Esophagus (tissue), 2 donors: Measurements from ENCODE around the gene TMEM50B. TPM values are rescaled to one million over a fixed set of nuclear protein-coding genes. Genes with fewer than 3 reads are reported as not detected.
A peak's percentile ranks its signal among the peaks of the same experiment; 100 is the strongest.
"Not testable (repeated sequence)": the region's sequence is repeated elsewhere in the genome, so short reads cannot be mapped to it uniquely, and the experiment has no call there.

Experiments used
- H3K27ac ChIP-seq, 2 donors: one replicate each; pipeline ENCODE4 v1.5.1; 2013; ENCODE audit warnings: low read depth in 2 of 2, mild to moderate bottlenecking in 2 of 2, inconsistent platforms in 1 of 2, low read length in 1 of 2, moderate library complexity in 1 of 2
- H3K27me3 ChIP-seq, 2 donors: one replicate each; pipeline ENCODE4 v1.6.1; 2013; ENCODE audit warnings: low read length in 2 of 2, control low read depth in 1 of 2, mild to moderate bottlenecking in 1 of 2; ENCODE audit not compliant: insufficient read depth in 2 of 2, control insufficient read depth in 1 of 2
- H3K36me3 ChIP-seq, 2 donors: one replicate each; pipeline ENCODE4 v1.6.1; 2013; ENCODE audit warnings: low read length in 1 of 2; ENCODE audit not compliant: control insufficient read depth in 2 of 2, insufficient read depth in 2 of 2
- H3K4me1 ChIP-seq, 2 donors: one replicate each; pipeline ENCODE4 v1.6.1; 2013; ENCODE audit warnings: low read length in 1 of 2; ENCODE audit not compliant: control insufficient read depth in 2 of 2, insufficient read depth in 2 of 2
- H3K4me3 ChIP-seq, 2 donors: one replicate each; pipeline ENCODE4 v1.5.1; 2013; ENCODE audit warnings: low read length in 2 of 2, mild to moderate bottlenecking in 2 of 2, low read depth in 1 of 2, moderate library complexity in 1 of 2
- H3K9me3 ChIP-seq, 2 donors: one replicate each; pipeline ENCODE4 v1.6.1; 2013; ENCODE audit warnings: mild to moderate bottlenecking in 2 of 2, low read depth in 1 of 2, low read length in 1 of 2, moderate library complexity in 1 of 2; ENCODE audit not compliant: control insufficient read depth in 2 of 2, insufficient read depth in 1 of 2
- WGBS, 2 donors: extraction: QIAGEN DNeasy Blood & Tissue Kit; methylation state at CpG; one replicate each; pipeline ENCODE4 v1.1.7; 2013; 5-methylcytosine and 5-hydroxymethylcytosine counted together
- polyA plus RNA-seq, 2 donors: library from polyadenylated mRNA; stranded (reverse); fragments of 200-250 nt; gene quantifications; one replicate each; pipeline ENCODE4 v1.2.3, GENCODE V29; 2013
- donor health status: healthy with polysubstance abuse.
- donor health status: Bipolar disorder and iron deficiency.

TMEM50B gene
- 10 to 100 TPM; 20.3 to 27.4 TPM for polyA plus RNA-seq

GRCh38 chr21:33479679-33480480 is at the start of gene TMEM50B:
Gene TMEM50B (minus strand): TSS chr21:33479974. CDS start chr21:33468885, 11,089 bp downstream.
- H3K27me3 ChIP-seq = no peaks in the 10 kb centered on the region
- H3K36me3 ChIP-seq = no peaks in the 10 kb centered on the region
- H3K4me3 ChIP-seq = peak within 1 kb of the TSS; percentile 89 to 93
- WGBS, 2 donors = 0 to 1% methylated on average over 82 to 93 of the region's 93 CpGs
- peaks cover 2 to 3% of the 10 kb centered on the region in 2 donors for H3K4me1 ChIP-seq
- peaks cover 0 to 2% of the 10 kb centered on the region in 2 donors for H3K9me3 ChIP-seq
- H3K27ac ChIP-seq = peak within 1 kb of the TSS; percentile 96 to 98

- H3K4me3 ChIP-seq = no peak overlapping the region
- H3K36me3 ChIP-seq = peaks cover 8 to 11% of the 10 kb centered on the region in 2 donors
- 75 to 85% methylated on average over 1 of the region's 1 CpG for WGBS, 2 donors
- H3K27me3 ChIP-seq = no peaks in the 10 kb centered on the region
- no peak overlapping the region for H3K27ac ChIP-seq
- no peaks in the 10 kb centered on the region for H3K4me1 ChIP-seq
- H3K9me3 ChIP-seq = no peaks in the 10 kb centered on the region
Observed at GRCh38 chr21:33522953-33523349, 43.2 kb upstream of the TMEM50B start.

GRCh38 chr21:33522297-33522952 is 42.7 kb upstream of the TMEM50B start:
- WGBS, 2 donors = 85 to 86% methylated on average over 5 of the region's 5 CpGs
- Histone ChIP-seq H3K4me1 (no peaks in the 10 kb centered on the region), H3K9me3 (no peaks in the 10 kb centered on the region), H3K36me3 (peaks cover 5 to 7% of the 10 kb centered on the region in 2 donors), H3K27ac (no peak overlapping the region), H3K4me3 (no peak overlapping the region), H3K27me3 (no peaks in the 10 kb centered on the region)

- no peaks in the 10 kb centered on the region for H3K4me1 ChIP-seq
- no peak overlapping the region for H3K4me3 ChIP-seq
- H3K27ac ChIP-seq = no peak overlapping the region
- H3K27me3 ChIP-seq = no peaks in the 10 kb centered on the region
- H3K36me3 ChIP-seq = peaks cover 11 to 17% of the 10 kb centered on the region in 2 donors
- 97 to 98% methylated on average over 4 of the region's 4 CpGs for WGBS, 2 donors
- no peaks in the 10 kb centered on the region for H3K9me3 ChIP-seq
Observed at GRCh38 chr21:33518899-33519298, 39.1 kb upstream of the TMEM50B start.

GRCh38 chr21:33514229-33514628 is 34.5 kb upstream of the TMEM50B start:
- Histone ChIP-seq H3K4me3 (no peak overlapping the region), H3K27me3 (no peaks in the 10 kb centered on the region), H3K27ac (no peak overlapping the region), H3K9me3 (no peaks in the 10 kb centered on the region), H3K4me1 (peaks cover 0 to 2% of the 10 kb centered on the region in 2 donors), H3K36me3 (peaks cover 19 to 25% of the 10 kb centered on the region in 2 donors)
- 96 to 97% methylated on average over 2 of the region's 2 CpGs for WGBS, 2 donors

- no peak overlapping the region for H3K27ac ChIP-seq
- H3K36me3 ChIP-seq = peaks cover 19 to 23% of the 10 kb centered on the region in 2 donors
- H3K27me3 ChIP-seq = no peaks in the 10 kb centered on the region
- H3K4me1 ChIP-seq = peaks cover 0 to 2% of the 10 kb centered on the region in 2 donors
- H3K9me3 ChIP-seq = no peaks in the 10 kb centered on the region
- WGBS, 2 donors = 97 to 98% methylated on average over 3 of the region's 3 CpGs
- H3K4me3 ChIP-seq = no peak overlapping the region
Observed at GRCh38 chr21:33512481-33512880, 32.7 kb upstream of the TMEM50B start.

- Histone ChIP-seq H3K4me3 (no peak overlapping the region), H3K9me3 (no peaks in the 10 kb centered on the region), H3K27me3 (no peaks in the 10 kb centered on the region), H3K27ac (no peak overlapping the region), H3K4me1 (peaks cover 0 to 2% of the 10 kb centered on the region in 2 donors), H3K36me3 (peaks cover 17 to 19% of the 10 kb centered on the region in 2 donors)
- 99% methylated on average over 4 of the region's 4 CpGs for WGBS, 2 donors
Observed at GRCh38 chr21:33511639-33512038, 31.9 kb upstream of the TMEM50B start.

GRCh38 chr21:33510826-33511225 is 31.1 kb upstream of the TMEM50B start:
- no peaks in the 10 kb centered on the region for H3K9me3 ChIP-seq
- no peak overlapping the region for H3K4me3 ChIP-seq
- H3K27me3 ChIP-seq = no peaks in the 10 kb centered on the region
- WGBS, 2 donors = 96% methylated on average over 8 of the region's 8 CpGs
- H3K36me3 ChIP-seq = peaks cover 14 to 17% of the 10 kb centered on the region in 2 donors
- H3K27ac ChIP-seq = no peak overlapping the region
- H3K4me1 ChIP-seq = peaks cover 0 to 2% of the 10 kb centered on the region in 2 donors

- H3K27me3 ChIP-seq, H3K4me1 ChIP-seq, H3K9me3 ChIP-seq, H3K27ac ChIP-seq, H3K4me3 ChIP-seq: not testable (repeated sequence)
- H3K36me3 ChIP-seq = peaks cover 8 to 14% of the 10 kb centered on the region in 2 donors
- WGBS, 2 donors = 100% methylated on average over 1 of the region's 1 CpG
Observed at GRCh38 chr21:33507003-33507402, 27.2 kb upstream of the TMEM50B start.
